Measurements from ENCODE around the gene TECRL. TPM values are rescaled to one million over a fixed set of nuclear protein-coding genes. Genes with fewer than 3 reads are reported as not detected.

The TECRL gene
- total and polyA plus RNA-seq, 9 donors, result 14.4 to 43.7 (median 29.8) TPM

GRCh38 chr4:64334964-64335363 is 74.3 kb downstream of the TECRL start:
- Histone ChIP-seq H3K4me1 (ENCODE audit: control insufficient read depth, insufficient read depth, low read length) (peaks cover 1% of the 10 kb centered on the region), H3K36me3 (ENCODE audit: control insufficient read depth, insufficient read depth, low read length) (no peaks in the 10 kb centered on the region), H3K9me3 (replicated peaks; ENCODE audit: control insufficient read depth, low read depth, low read length) (no peaks in the 10 kb centered on the region), H3K4me3 (ENCODE audit: low read length) (no peak overlapping the region), H3K27ac (ENCODE audit: low read length) (no peak overlapping the region), H3K27me3 (ENCODE audit: control insufficient read depth, insufficient read depth, low read length) (no peaks in the 10 kb centered on the region)
- WGBS (ENCODE audit: insufficient coverage), result no CpG with 5 or more reads among the region's 2 CpGs
- DNase-seq, result no peak

- Histone ChIP-seq H3K9me3 (replicated peaks; ENCODE audit: control insufficient read depth, low read depth, low read length) (no peaks in the 10 kb centered on the region), H3K27ac (ENCODE audit: low read length) (no peak overlapping the region), H3K4me3 (ENCODE audit: low read length) (no peak overlapping the region), H3K27me3 (ENCODE audit: control insufficient read depth, insufficient read depth, low read length) (no peaks in the 10 kb centered on the region), H3K36me3 (ENCODE audit: control insufficient read depth, insufficient read depth, low read length) (no peaks in the 10 kb centered on the region), H3K4me1 (ENCODE audit: control insufficient read depth, insufficient read depth, low read length) (no peaks in the 10 kb centered on the region)
- DNase-seq, result no peak
- no CpG with 5 or more reads among the region's 3 CpGs for WGBS (ENCODE audit: insufficient coverage)
Observed at GRCh38 chr4:64330143-64330542, 79.1 kb downstream of the TECRL start.

GRCh38 chr4:64327237-64327636 is 82.0 kb downstream of the TECRL start:
- no peaks in the 10 kb centered on the region for H3K36me3 ChIP-seq (ENCODE audit: control insufficient read depth, insufficient read depth, low read length)
- DNase-seq, result no peak
- H3K27ac ChIP-seq (ENCODE audit: low read length), result no peak overlapping the region
- no peaks in the 10 kb centered on the region for H3K4me1 ChIP-seq (ENCODE audit: control insufficient read depth, insufficient read depth, low read length)
- WGBS (ENCODE audit: insufficient coverage), result no CpG with 5 or more reads among the region's 1 CpG
- H3K4me3 ChIP-seq (ENCODE audit: low read length), result no peak overlapping the region
- H3K9me3 ChIP-seq (replicated peaks; ENCODE audit: control insufficient read depth, low read depth, low read length), result no peaks in the 10 kb centered on the region
- H3K27me3 ChIP-seq (ENCODE audit: control insufficient read depth, insufficient read depth, low read length), result no peaks in the 10 kb centered on the region

- peak; percentile 7 for DNase-seq
- no peaks in the 10 kb centered on the region for H3K27me3 ChIP-seq (ENCODE audit: control insufficient read depth, insufficient read depth, low read length)
- no peak overlapping the region for H3K4me3 ChIP-seq (ENCODE audit: low read length)
- no peaks in the 10 kb centered on the region for H3K4me1 ChIP-seq (ENCODE audit: control insufficient read depth, insufficient read depth, low read length)
- no peaks in the 10 kb centered on the region for H3K9me3 ChIP-seq (replicated peaks; ENCODE audit: control insufficient read depth, low read depth, low read length)
- no peak overlapping the region for H3K27ac ChIP-seq (ENCODE audit: low read length)
- WGBS (ENCODE audit: insufficient coverage), result no CpG with 5 or more reads among the region's 1 CpG
- no peaks in the 10 kb centered on the region for H3K36me3 ChIP-seq (ENCODE audit: control insufficient read depth, insufficient read depth, low read length)
Observed at GRCh38 chr4:64326507-64326906, 82.7 kb downstream of the TECRL start.

- no peaks in the 10 kb centered on the region for H3K4me1 ChIP-seq (ENCODE audit: control insufficient read depth, insufficient read depth, low read length)
- DNase-seq, result no peak
- H3K27ac ChIP-seq (ENCODE audit: low read length), result no peak overlapping the region
- no peaks in the 10 kb centered on the region for H3K27me3 ChIP-seq (ENCODE audit: control insufficient read depth, insufficient read depth, low read length)
- H3K4me3 ChIP-seq (ENCODE audit: low read length), result no peak overlapping the region
- peaks cover 2% of the 10 kb centered on the region for H3K36me3 ChIP-seq (ENCODE audit: control insufficient read depth, insufficient read depth, low read length)
- peaks cover 12% of the 10 kb centered on the region for H3K9me3 ChIP-seq (replicated peaks; ENCODE audit: control insufficient read depth, low read depth, low read length)
- no CpG with 5 or more reads among the region's 4 CpGs for WGBS (ENCODE audit: insufficient coverage)
Observed at GRCh38 chr4:64306255-64306565, 103.0 kb downstream of the TECRL start.

- H3K4me3 ChIP-seq (ENCODE audit: low read length), result no peak overlapping the region
- no peaks in the 10 kb centered on the region for H3K27me3 ChIP-seq (ENCODE audit: control insufficient read depth, insufficient read depth, low read length)
- DNase-seq, result no peak
- H3K27ac ChIP-seq (ENCODE audit: low read length), result no peak overlapping the region
- WGBS (ENCODE audit: insufficient coverage), result no CpG with 5 or more reads among the region's 1 CpG
- H3K36me3 ChIP-seq (ENCODE audit: control insufficient read depth, insufficient read depth, low read length), result peaks cover 2% of the 10 kb centered on the region
- peaks cover 12% of the 10 kb centered on the region for H3K9me3 ChIP-seq (replicated peaks; ENCODE audit: control insufficient read depth, low read depth, low read length)
- no peaks in the 10 kb centered on the region for H3K4me1 ChIP-seq (ENCODE audit: control insufficient read depth, insufficient read depth, low read length)
Observed at GRCh38 chr4:64305565-64306254, 103.5 kb downstream of the TECRL start.

- no peak overlapping the region for H3K4me3 ChIP-seq (ENCODE audit: low read length)
- H3K27me3 ChIP-seq (ENCODE audit: control insufficient read depth, insufficient read depth, low read length), result no peaks in the 10 kb centered on the region
- H3K36me3 ChIP-seq (ENCODE audit: control insufficient read depth, insufficient read depth, low read length), result no peaks in the 10 kb centered on the region
- DNase-seq, result no peak
- no peaks in the 10 kb centered on the region for H3K4me1 ChIP-seq (ENCODE audit: control insufficient read depth, insufficient read depth, low read length)
- no peak overlapping the region for H3K27ac ChIP-seq (ENCODE audit: low read length)
- no peaks in the 10 kb centered on the region for H3K9me3 ChIP-seq (replicated peaks; ENCODE audit: control insufficient read depth, low read depth, low read length)
- WGBS (ENCODE audit: insufficient coverage), result 97% methylated on average over 13 of the region's 14 CpGs
Observed at GRCh38 chr4:64272432-64272831, 136.8 kb downstream of the TECRL start.

- no peak for DNase-seq
- no peak overlapping the region for H3K4me3 ChIP-seq (ENCODE audit: low read length)
- no peaks in the 10 kb centered on the region for H3K27me3 ChIP-seq (ENCODE audit: control insufficient read depth, insufficient read depth, low read length)
- no peaks in the 10 kb centered on the region for H3K4me1 ChIP-seq (ENCODE audit: control insufficient read depth, insufficient read depth, low read length)
- 76% methylated on average over 6 of the region's 9 CpGs for WGBS (ENCODE audit: insufficient coverage)
- H3K36me3 ChIP-seq (ENCODE audit: control insufficient read depth, insufficient read depth, low read length), result no peaks in the 10 kb centered on the region
- no peak overlapping the region for H3K27ac ChIP-seq (ENCODE audit: low read length)
- H3K9me3 ChIP-seq (replicated peaks; ENCODE audit: control insufficient read depth, low read depth, low read length), result no peaks in the 10 kb centered on the region
Observed at GRCh38 chr4:64271601-64272081, 137.6 kb downstream of the TECRL start.

- H3K9me3 ChIP-seq (replicated peaks; ENCODE audit: control insufficient read depth, low read depth, low read length), result no peaks in the 10 kb centered on the region
- no peaks in the 10 kb centered on the region for H3K36me3 ChIP-seq (ENCODE audit: control insufficient read depth, insufficient read depth, low read length)
- H3K4me3 ChIP-seq (ENCODE audit: low read length), result no peak overlapping the region
- no peak overlapping the region for H3K27ac ChIP-seq (ENCODE audit: low read length)
- no peak for DNase-seq
- no peaks in the 10 kb centered on the region for H3K27me3 ChIP-seq (ENCODE audit: control insufficient read depth, insufficient read depth, low read length)
- H3K4me1 ChIP-seq (ENCODE audit: control insufficient read depth, insufficient read depth, low read length), result no peaks in the 10 kb centered on the region
- WGBS (ENCODE audit: insufficient coverage), result 85% methylated on average over 2 of the region's 2 CpGs
Observed at GRCh38 chr4:64266669-64267068, 142.6 kb downstream of the TECRL start.

GRCh38 chr4:64266263-64266662 is 143.0 kb downstream of the TECRL start:
- Histone ChIP-seq H3K36me3 (ENCODE audit: control insufficient read depth, insufficient read depth, low read length) (no peaks in the 10 kb centered on the region), H3K27ac (ENCODE audit: low read length) (no peak overlapping the region), H3K4me1 (ENCODE audit: control insufficient read depth, insufficient read depth, low read length) (no peaks in the 10 kb centered on the region), H3K27me3 (ENCODE audit: control insufficient read depth, insufficient read depth, low read length) (no peaks in the 10 kb centered on the region), H3K4me3 (ENCODE audit: low read length) (no peak overlapping the region), H3K9me3 (replicated peaks; ENCODE audit: control insufficient read depth, low read depth, low read length) (no peaks in the 10 kb centered on the region)
- DNase-seq, result no peak
- WGBS (ENCODE audit: insufficient coverage), result 81% methylated on average over 2 of the region's 2 CpGs

GRCh38 chr4:64251781-64252180 is 157.5 kb downstream of the TECRL start:
- H3K27ac ChIP-seq (ENCODE audit: low read length), result peak overlapping the region; percentile 62
- H3K4me1 ChIP-seq (ENCODE audit: control insufficient read depth, insufficient read depth, low read length), result no peaks in the 10 kb centered on the region
- DNase-seq, result peak; percentile 69
- peaks cover 5% of the 10 kb centered on the region for H3K9me3 ChIP-seq (replicated peaks; ENCODE audit: control insufficient read depth, low read depth, low read length)
- no peaks in the 10 kb centered on the region for H3K27me3 ChIP-seq (ENCODE audit: control insufficient read depth, insufficient read depth, low read length)
- H3K36me3 ChIP-seq (ENCODE audit: control insufficient read depth, insufficient read depth, low read length), result no peaks in the 10 kb centered on the region
- no peak overlapping the region for H3K4me3 ChIP-seq (ENCODE audit: low read length)

Data from muscle of leg (tissue), 11 donors.